ENCODE data around the gene BCAT1. TPM values are rescaled to one million over a fixed set of nuclear protein-coding genes. Genes with fewer than 3 reads are reported as not detected.

The BCAT1 gene
- total RNA-seq, 4 donors from 2014 or later: 0.80 to 14.0 (median 3.9) TPM

- Histone ChIP-seq H3K4me1 (no peaks in the 10 kb centered on the region), H3K36me3 (no peaks in the 10 kb centered on the region), H3K9me3 (no peaks in the 10 kb centered on the region), H3K27me3 (peaks cover 6% of the 10 kb centered on the region), H3K27ac (no peak overlapping the region), H3K4me3 (no peak overlapping the region)
- intact Hi-C loops (cut with DNase I; ENCODE audit: low total_unique reads) (no loop called here), in situ Hi-C loops (cut with MboI; ENCODE audit: low pct_ligation_motif_present in 1 of 4, low pct_unique_long_range_greater_than_20kb in 1 of 4, low sequenced_read_pairs in 3 of 4) (no loop called here)
- DNase-seq: peak; percentile 23
- TF ChIP-seq POLR2AphosphoS5 (IDR thresholded peaks at IDR 0.05) (no peak), POLR2A (IDR thresholded peaks at IDR 0.05) (no peak), EP300 (IDR thresholded peaks at IDR 0.05; ENCODE audit: low read depth) (no peak)
- TF ChIP-seq, protein P1, sequence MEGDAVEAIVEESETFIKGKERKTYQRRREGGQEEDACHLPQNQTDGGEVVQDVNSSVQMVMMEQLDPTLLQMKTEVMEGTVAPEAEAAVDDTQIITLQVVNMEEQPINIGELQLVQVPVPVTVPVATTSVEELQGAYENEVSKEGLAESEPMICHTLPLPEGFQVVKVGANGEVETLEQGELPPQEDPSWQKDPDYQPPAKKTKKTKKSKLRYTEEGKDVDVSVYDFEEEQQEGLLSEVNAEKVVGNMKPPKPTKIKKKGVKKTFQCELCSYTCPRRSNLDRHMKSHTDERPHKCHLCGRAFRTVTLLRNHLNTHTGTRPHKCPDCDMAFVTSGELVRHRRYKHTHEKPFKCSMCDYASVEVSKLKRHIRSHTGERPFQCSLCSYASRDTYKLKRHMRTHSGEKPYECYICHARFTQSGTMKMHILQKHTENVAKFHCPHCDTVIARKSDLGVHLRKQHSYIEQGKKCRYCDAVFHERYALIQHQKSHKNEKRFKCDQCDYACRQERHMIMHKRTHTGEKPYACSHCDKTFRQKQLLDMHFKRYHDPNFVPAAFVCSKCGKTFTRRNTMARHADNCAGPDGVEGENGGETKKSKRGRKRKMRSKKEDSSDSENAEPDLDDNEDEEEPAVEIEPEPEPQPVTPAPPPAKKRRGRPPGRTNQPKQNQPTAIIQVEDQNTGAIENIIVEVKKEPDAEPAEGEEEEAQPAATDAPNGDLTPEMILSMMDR (IDR thresholded peaks at IDR 0.05): no peak
- 62% methylated on average over 3 of the region's 3 CpGs; no CpG with 5 or more reads in 1 of the 2 donors for WGBS, 2 donors (ENCODE audit: low coverage in 1 of 2)
Measured at GRCh38 chr12:24909667-24910066, 39.2 kb downstream of the BCAT1 start.

DNA sequence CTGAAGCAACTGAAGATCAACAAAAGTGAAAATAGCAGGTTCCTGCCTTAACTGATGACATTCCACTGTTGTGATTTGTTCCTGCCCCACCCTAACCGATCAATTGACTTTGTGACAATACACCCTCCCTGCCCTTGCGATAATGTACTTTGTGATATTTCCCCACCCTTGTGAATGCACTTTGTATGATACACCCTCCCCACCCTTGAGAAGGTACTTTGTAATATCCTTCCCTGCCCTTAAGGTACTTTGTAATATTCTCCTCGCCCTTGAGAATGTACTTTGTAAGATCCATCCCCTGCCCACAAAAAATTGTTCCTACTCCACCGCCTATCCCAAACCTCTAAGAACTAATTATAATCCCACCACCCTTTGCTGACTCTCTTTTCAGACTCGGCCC, 41.4 kb downstream of the BCAT1 start:
- Histone ChIP-seq H3K4me1 (peaks cover 0 to 4% (median 2%) of the 10 kb centered on the region in 4 donors), H3K27ac (no peak overlapping the region), H3K27me3 (peaks cover 26% of the 10 kb centered on the region), H3K36me3 (no peaks in the 10 kb centered on the region), H3K9me3 (no peaks in the 10 kb centered on the region), H3K4me3 (no peak overlapping the region)
- TF ChIP-seq EP300 (IDR thresholded peaks at IDR 0.05; ENCODE audit: low read depth): no peak
- no peak for DNase-seq
- WGBS, 2 donors (ENCODE audit: low coverage in 1 of 2): 80 to 86% methylated on average over 4 to 5 of the region's 5 CpGs
- intact Hi-C loops (cut with DNase I; ENCODE audit: low total_unique reads): no loop called here
- in situ Hi-C loops (cut with MboI; ENCODE audit: low pct_ligation_motif_present in 1 of 4, low pct_unique_long_range_greater_than_20kb in 1 of 4, low sequenced_read_pairs in 3 of 4): no loop called here

GRCh38 chr12:24906141-24906540, 42.8 kb downstream of the BCAT1 start:
- H3K4me3 ChIP-seq: no peak overlapping the region
- no peaks in the 10 kb centered on the region for H3K9me3 ChIP-seq
- 84 to 93% methylated on average over 2 of the region's 2 CpGs for WGBS, 2 donors (ENCODE audit: low coverage in 1 of 2)
- in situ Hi-C loops (cut with MboI; ENCODE audit: low pct_ligation_motif_present in 1 of 4, low pct_unique_long_range_greater_than_20kb in 1 of 4, low sequenced_read_pairs in 3 of 4) (no loop called here), intact Hi-C loops (cut with DNase I; ENCODE audit: low total_unique reads) (no loop called here)
- H3K27me3 ChIP-seq: peaks cover 32% of the 10 kb centered on the region
- no peak overlapping the region for H3K27ac ChIP-seq
- DNase-seq: no peak
- H3K36me3 ChIP-seq: no peaks in the 10 kb centered on the region
- TF ChIP-seq POLR2AphosphoS5 (IDR thresholded peaks at IDR 0.05) (no peak), POLR2A (IDR thresholded peaks at IDR 0.05) (no peak), EP300 (IDR thresholded peaks at IDR 0.05; ENCODE audit: low read depth) (no peak)
- TF ChIP-seq, protein P1 (IDR thresholded peaks at IDR 0.05): no peak
- H3K4me1 ChIP-seq: peaks cover 0 to 5% (median 2%) of the 10 kb centered on the region in 4 donors

DNA sequence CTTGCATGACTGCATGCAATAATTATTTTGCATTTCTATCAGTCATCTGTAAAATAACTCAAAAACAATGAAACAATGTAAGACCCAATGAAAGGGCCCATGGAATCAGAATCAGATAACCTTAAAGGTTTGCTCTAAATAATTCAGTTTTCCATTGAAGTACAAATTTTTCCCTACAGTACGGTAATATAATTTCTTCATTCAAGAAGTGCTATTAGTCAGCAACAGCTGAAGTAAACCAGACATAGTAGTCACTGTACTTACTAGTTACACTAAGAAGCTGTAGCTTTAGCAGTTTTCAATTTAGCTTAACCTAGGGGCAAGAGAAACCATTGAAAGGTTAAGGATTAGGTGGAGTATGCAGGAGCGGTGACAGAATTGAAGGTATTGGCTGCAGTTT, 43.5 kb downstream of the BCAT1 start:
- WGBS, 2 donors (ENCODE audit: low coverage in 1 of 2): 40 to 70% methylated on average over 1 to 2 of the region's 2 CpGs
- no peak overlapping the region for H3K4me3 ChIP-seq
- intact Hi-C loops (cut with DNase I; ENCODE audit: low total_unique reads) (no loop called here), in situ Hi-C loops (cut with MboI; ENCODE audit: low pct_ligation_motif_present in 1 of 4, low pct_unique_long_range_greater_than_20kb in 1 of 4, low sequenced_read_pairs in 3 of 4) (no loop called here)
- no peak for DNase-seq
- no peak for TF ChIP-seq POLR2A (IDR thresholded peaks at IDR 0.05)
- TF ChIP-seq POLR2AphosphoS5 (IDR thresholded peaks at IDR 0.05): no peak
- TF ChIP-seq, protein P1 (IDR thresholded peaks at IDR 0.05): no peak
- no peak for TF ChIP-seq EP300 (IDR thresholded peaks at IDR 0.05; ENCODE audit: low read depth)
- peaks cover 0 to 5% (median 2%) of the 10 kb centered on the region in 4 donors for H3K4me1 ChIP-seq
- H3K27ac ChIP-seq: no peak overlapping the region
- H3K27me3 ChIP-seq: peaks cover 32% of the 10 kb centered on the region
- H3K9me3 ChIP-seq: no peaks in the 10 kb centered on the region
- H3K36me3 ChIP-seq: no peaks in the 10 kb centered on the region

DNA sequence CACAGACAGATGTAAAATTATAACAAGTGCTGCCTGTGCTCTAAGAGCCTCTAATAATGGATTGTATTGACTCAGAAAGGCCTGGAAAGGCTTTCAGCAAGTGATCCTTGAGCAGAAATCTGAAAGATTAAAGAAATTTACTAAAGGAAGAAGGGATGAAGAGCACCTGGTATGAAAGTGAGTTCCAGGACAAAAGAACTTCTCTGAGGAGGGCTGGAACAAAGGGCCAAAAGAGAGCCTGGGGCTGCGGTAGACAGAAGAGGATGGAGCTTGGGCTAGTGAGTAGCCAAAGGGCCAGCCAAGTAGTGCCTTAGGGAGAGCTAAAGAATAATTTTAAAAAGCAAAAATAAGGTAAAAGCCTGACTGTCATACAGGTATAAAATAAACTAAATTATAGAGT, 44.0 kb downstream of the BCAT1 start:
- Histone ChIP-seq H3K9me3 (no peaks in the 10 kb centered on the region), H3K27ac (no peak overlapping the region), H3K27me3 (peaks cover 32% of the 10 kb centered on the region), H3K36me3 (no peaks in the 10 kb centered on the region), H3K4me3 (no peak overlapping the region), H3K4me1 (peaks cover 0 to 5% (median 2%) of the 10 kb centered on the region in 4 donors)
- intact Hi-C loops (cut with DNase I; ENCODE audit: low total_unique reads): no loop called here
- TF ChIP-seq EP300 (IDR thresholded peaks at IDR 0.05; ENCODE audit: low read depth) (no peak), POLR2A (IDR thresholded peaks at IDR 0.05) (no peak), POLR2AphosphoS5 (IDR thresholded peaks at IDR 0.05) (no peak)
- TF ChIP-seq, protein P1 (IDR thresholded peaks at IDR 0.05): no peak
- in situ Hi-C loops (cut with MboI; ENCODE audit: low pct_ligation_motif_present in 1 of 4, low pct_unique_long_range_greater_than_20kb in 1 of 4, low sequenced_read_pairs in 3 of 4): no loop called here
- WGBS, 2 donors (ENCODE audit: low coverage in 1 of 2): 88 to 100% methylated on average over 1 of the region's 1 CpG
- no peak for DNase-seq

Measured in transverse colon (tissue), 4 donors.